ENCODE results near the gene BMERB1.
"Not testable (repeated sequence)": the region's sequence is repeated elsewhere in the genome, so short reads cannot be mapped to it uniquely, and the experiment has no call there.

BMERB1 gene

GRCh38 chr16:15524966-15525365 lies 90.6 kb downstream of the BMERB1 start:
- no peak for DNase-seq

- no peak for DNase-seq
These were observed 91.7 kb downstream of the BMERB1 start for GRCh38 chr16:15526097-15526496.

- DNase-seq: no peak
These were observed 92.3 kb downstream of the BMERB1 start for GRCh38 chr16:15526731-15527130.

GRCh38 chr16:15529673-15530072 lies 95.3 kb downstream of the BMERB1 start:
- DNase-seq: no peak

- DNase-seq: no peak
These were observed 95.7 kb downstream of the BMERB1 start for GRCh38 chr16:15530085-15530484.

GRCh38 chr16:15532825-15533224 lies 98.4 kb downstream of the BMERB1 start:
- DNase-seq: no peak

- no peak for DNase-seq
These were observed 99.0 kb downstream of the BMERB1 start for GRCh38 chr16:15533386-15533785.

GRCh38 chr16:15535772-15536171 lies 101.4 kb downstream of the BMERB1 start:
- DNase-seq: no peak

GRCh38 chr16:15536843-15537242 lies 102.5 kb downstream of the BMERB1 start:
- no peak for DNase-seq

GRCh38 chr16:15538507-15538906 lies 104.1 kb downstream of the BMERB1 start:
- no peak for DNase-seq

GRCh38 chr16:15539197-15539596 lies 104.8 kb downstream of the BMERB1 start:
- DNase-seq: no peak

GRCh38 chr16:15542261-15542660 lies 107.9 kb downstream of the BMERB1 start:
- DNase-seq: no peak

GRCh38 chr16:15542734-15543347 lies 108.5 kb downstream of the BMERB1 start:
- DNase-seq: no peak

- no peak for DNase-seq
These were observed 110.0 kb downstream of the BMERB1 start for GRCh38 chr16:15544405-15544804.

GRCh38 chr16:15545544-15545943 lies 111.2 kb downstream of the BMERB1 start:
- DNase-seq: no peak

- not testable (repeated sequence) for DNase-seq
These were observed 112.8 kb downstream of the BMERB1 start for GRCh38 chr16:15547072-15547767.

- no peak for DNase-seq
These were observed 113.3 kb downstream of the BMERB1 start for GRCh38 chr16:15547768-15548096.

GRCh38 chr16:15548482-15548891 lies 114.1 kb downstream of the BMERB1 start:
- DNase-seq: no peak

GRCh38 chr16:15552507-15552906 lies 118.1 kb downstream of the BMERB1 start:
- no peak for DNase-seq

GRCh38 chr16:15553313-15554088 lies 119.1 kb downstream of the BMERB1 start:
- DNase-seq: no peak

- DNase-seq: no peak
These were observed 121.7 kb downstream of the BMERB1 start for GRCh38 chr16:15556130-15556529.

GRCh38 chr16:15557258-15557657 lies 122.9 kb downstream of the BMERB1 start:
- DNase-seq: no peak

GRCh38 chr16:15559176-15559575 lies 124.8 kb downstream of the BMERB1 start:
- DNase-seq: no peak
